Panc1 (cell line): ENCODE measurements around the gene RNU6-8.

ENCODE experiments used
- POLR2AphosphoS5 ChIP-seq: IDR thresholded peaks from 2 replicates; pipeline ENCODE4 v1.6.1; 2012; ENCODE audit warnings: mild to moderate bottlenecking, low read depth, low read length, moderate library complexity
- SIN3A ChIP-seq: IDR thresholded peaks from 2 replicates; pipeline ENCODE4 v1.6.1; 2012; ENCODE audit warnings: low read depth, mild to moderate bottlenecking, low read length, moderate library complexity, borderline replicate concordance; ENCODE audit not compliant: insufficient read depth
- TF ChIP-seq, protein P1 (sequence below): fragments of 450-650 bp; IDR thresholded peaks from 2 replicates; pipeline ENCODE4 v1.5.1; 2017; ENCODE audit warnings: mild to moderate bottlenecking
- TF ChIP-seq, protein P2 (sequence below), 2 experiments: IDR thresholded peaks; 2 replicates each; pipeline ENCODE4 v1.6.1; 2011 to 2012; ENCODE audit warnings: low read depth in 2 of 2, control low read depth in 1 of 2, low read length in 1 of 2, mild to moderate bottlenecking in 1 of 2, moderate library complexity in 1 of 2; ENCODE audit not compliant: insufficient read depth in 1 of 2

DNA sequence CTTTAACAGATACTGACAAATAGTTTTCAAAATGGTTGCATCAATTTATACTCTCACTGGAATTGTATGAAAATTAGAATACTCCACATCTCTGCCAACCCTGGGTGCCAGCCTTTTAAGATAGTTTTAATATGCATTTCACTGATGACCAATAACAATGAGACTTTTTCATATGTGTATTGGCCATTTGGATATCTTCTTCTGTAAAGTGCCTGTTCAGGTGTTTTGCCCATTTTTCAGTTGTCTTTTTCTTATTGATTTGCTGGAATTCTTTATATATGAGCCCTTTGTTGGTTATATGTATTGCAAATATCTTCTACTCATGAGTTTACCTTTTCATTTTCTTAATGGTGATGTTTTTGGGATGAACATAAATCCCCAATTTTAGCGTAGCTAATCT, 18.0 kb downstream of the RNU6-8 start:
- TF ChIP-seq, protein P1, sequence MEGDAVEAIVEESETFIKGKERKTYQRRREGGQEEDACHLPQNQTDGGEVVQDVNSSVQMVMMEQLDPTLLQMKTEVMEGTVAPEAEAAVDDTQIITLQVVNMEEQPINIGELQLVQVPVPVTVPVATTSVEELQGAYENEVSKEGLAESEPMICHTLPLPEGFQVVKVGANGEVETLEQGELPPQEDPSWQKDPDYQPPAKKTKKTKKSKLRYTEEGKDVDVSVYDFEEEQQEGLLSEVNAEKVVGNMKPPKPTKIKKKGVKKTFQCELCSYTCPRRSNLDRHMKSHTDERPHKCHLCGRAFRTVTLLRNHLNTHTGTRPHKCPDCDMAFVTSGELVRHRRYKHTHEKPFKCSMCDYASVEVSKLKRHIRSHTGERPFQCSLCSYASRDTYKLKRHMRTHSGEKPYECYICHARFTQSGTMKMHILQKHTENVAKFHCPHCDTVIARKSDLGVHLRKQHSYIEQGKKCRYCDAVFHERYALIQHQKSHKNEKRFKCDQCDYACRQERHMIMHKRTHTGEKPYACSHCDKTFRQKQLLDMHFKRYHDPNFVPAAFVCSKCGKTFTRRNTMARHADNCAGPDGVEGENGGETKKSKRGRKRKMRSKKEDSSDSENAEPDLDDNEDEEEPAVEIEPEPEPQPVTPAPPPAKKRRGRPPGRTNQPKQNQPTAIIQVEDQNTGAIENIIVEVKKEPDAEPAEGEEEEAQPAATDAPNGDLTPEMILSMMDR = no peak
- TF ChIP-seq, protein P2, sequence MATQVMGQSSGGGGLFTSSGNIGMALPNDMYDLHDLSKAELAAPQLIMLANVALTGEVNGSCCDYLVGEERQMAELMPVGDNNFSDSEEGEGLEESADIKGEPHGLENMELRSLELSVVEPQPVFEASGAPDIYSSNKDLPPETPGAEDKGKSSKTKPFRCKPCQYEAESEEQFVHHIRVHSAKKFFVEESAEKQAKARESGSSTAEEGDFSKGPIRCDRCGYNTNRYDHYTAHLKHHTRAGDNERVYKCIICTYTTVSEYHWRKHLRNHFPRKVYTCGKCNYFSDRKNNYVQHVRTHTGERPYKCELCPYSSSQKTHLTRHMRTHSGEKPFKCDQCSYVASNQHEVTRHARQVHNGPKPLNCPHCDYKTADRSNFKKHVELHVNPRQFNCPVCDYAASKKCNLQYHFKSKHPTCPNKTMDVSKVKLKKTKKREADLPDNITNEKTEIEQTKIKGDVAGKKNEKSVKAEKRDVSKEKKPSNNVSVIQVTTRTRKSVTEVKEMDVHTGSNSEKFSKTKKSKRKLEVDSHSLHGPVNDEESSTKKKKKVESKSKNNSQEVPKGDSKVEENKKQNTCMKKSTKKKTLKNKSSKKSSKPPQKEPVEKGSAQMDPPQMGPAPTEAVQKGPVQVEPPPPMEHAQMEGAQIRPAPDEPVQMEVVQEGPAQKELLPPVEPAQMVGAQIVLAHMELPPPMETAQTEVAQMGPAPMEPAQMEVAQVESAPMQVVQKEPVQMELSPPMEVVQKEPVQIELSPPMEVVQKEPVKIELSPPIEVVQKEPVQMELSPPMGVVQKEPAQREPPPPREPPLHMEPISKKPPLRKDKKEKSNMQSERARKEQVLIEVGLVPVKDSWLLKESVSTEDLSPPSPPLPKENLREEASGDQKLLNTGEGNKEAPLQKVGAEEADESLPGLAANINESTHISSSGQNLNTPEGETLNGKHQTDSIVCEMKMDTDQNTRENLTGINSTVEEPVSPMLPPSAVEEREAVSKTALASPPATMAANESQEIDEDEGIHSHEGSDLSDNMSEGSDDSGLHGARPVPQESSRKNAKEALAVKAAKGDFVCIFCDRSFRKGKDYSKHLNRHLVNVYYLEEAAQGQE (IDR thresholded peaks at IDR 0.05; ENCODE audit: insufficient read depth in 1 of 2, low read depth in 2 of 2, low read length in 1 of 2) = no peak
- TF ChIP-seq POLR2AphosphoS5 (no peak), SIN3A (no peak)
